WTC11 (cell line): ENCODE data around the gene MYOD1. TPM values are rescaled to one million over a fixed set of nuclear protein-coding genes. Genes with fewer than 3 reads are reported as not detected.

Source experiments
- ATAC-seq: fragments of 200-7000 bp; cut with Tn5 transposase; 2 replicates; pipeline ENCODE4 v1.10.0; 2021; ENCODE audit warnings: mild to moderate bottlenecking, moderate library complexity
- CTCF ChIA-PET: fragments of 300-600 bp; sonication (Branson Sonifier 250); formaldehyde crosslinking; loops from one replicate; lab custom pipeline; 2021; ENCODE audit warnings: antibody characterized with exemption; lab: Charles Lee
- POLR2A ChIA-PET: fragments of 350-600 bp; sonication (Branson Sonifier 250); formaldehyde crosslinking; loops from one replicate; lab custom pipeline; 2021; ENCODE audit warnings: antibody characterized with exemption; lab: Charles Lee
- DNase-seq: peaks from one replicate; pipeline ENCODE4 v3.0.0; 2021; ENCODE audit warnings: low spot score
- H3K27ac Mint-ChIP-seq: 2 replicates; pipeline ENCODE4 v1.8.0; 2021; ENCODE audit warnings: mixed read lengths
- H3K27me3 Mint-ChIP-seq: 2 replicates; pipeline ENCODE4 v1.8.0; 2021; ENCODE audit warnings: low read depth, mild to moderate bottlenecking, moderate library complexity, mixed read lengths
- H3K36me3 Mint-ChIP-seq: 2 replicates; pipeline ENCODE4 v1.8.0; 2021; ENCODE audit warnings: mixed read lengths
- H3K4me1 Mint-ChIP-seq: 2 replicates; pipeline ENCODE4 v1.8.0; 2022; ENCODE audit warnings: mixed read lengths
- H3K4me3 Mint-ChIP-seq: 2 replicates; pipeline ENCODE4 v1.8.0; 2021; ENCODE audit warnings: mild to moderate bottlenecking, moderate library complexity, mixed read lengths
- H3K9me3 Mint-ChIP-seq: 2 replicates; pipeline ENCODE4 v1.8.0; 2021; ENCODE audit warnings: mixed read lengths
- CREB1 ChIP-seq: sonication (generic); formaldehyde crosslinking; IDR thresholded peaks from 2 replicates; pipeline ENCODE4 v1.8.0; 2023; ENCODE audit warnings: mild to moderate bottlenecking, missing genetic modification reagents
- CTCF ChIP-seq: fragments of 200-600 bp; IDR thresholded peaks from 2 replicates; pipeline ENCODE4 v1.8.0; 2022; ENCODE audit warnings: antibody characterized with exemption
- E2F5 ChIP-seq: sonication (generic); formaldehyde crosslinking; IDR thresholded peaks from 2 replicates; pipeline ENCODE4 v1.8.1; 2022; ENCODE audit warnings: mild to moderate bottlenecking, moderate library complexity, missing genetic modification reagents
- FOXP4 ChIP-seq: sonication (generic); formaldehyde crosslinking; IDR thresholded peaks from 2 replicates; pipeline ENCODE4 v1.8.0; 2022; ENCODE audit warnings: mild to moderate bottlenecking, missing genetic modification reagents
- NFYB ChIP-seq: sonication (generic); formaldehyde crosslinking; conservative IDR thresholded peaks from 2 replicates; pipeline ENCODE4 v1.8.0; 2022; ENCODE audit warnings: low read depth, missing genetic modification reagents
- OVOL2 ChIP-seq: fragments of 250-450 bp; sonication (Bioruptor Pico); IDR thresholded peaks from 2 replicates; pipeline ENCODE4 v1.9.0; 2021; ENCODE audit warnings: mild to moderate bottlenecking, borderline replicate concordance
- PRDM15 ChIP-seq: sonication (generic); formaldehyde crosslinking; IDR thresholded peaks from 2 replicates; pipeline ENCODE4 v1.8.0; 2022; ENCODE audit warnings: missing genetic modification reagents
- ZNF263 ChIP-seq: sonication (generic); formaldehyde crosslinking; IDR thresholded peaks from 2 replicates; pipeline ENCODE4 v1.8.1; 2022; ENCODE audit warnings: low read depth, mild to moderate bottlenecking, moderate library complexity, missing genetic modification reagents
- total RNA-seq: library from RNA; stranded (reverse); gene quantifications from 3 replicates; pipeline ENCODE4 v1.2.3, GENCODE V29; 2021

MYOD1 gene
- total RNA-seq, 1 experiment from 2014 or later = not detected

- TF ChIP-seq CTCF (no peak), CREB1 (no peak)
Observed at GRCh38 chr11:17765356-17766072, 46.1 kb downstream of the MYOD1 start (continued).

- ChIA-PET POLR2A (no interaction called here), CTCF (interaction anchor here (0.7 to 4.7 kb wide), 56 partner anchors 8 to 438 kb away, joined by 3 to 72 read pairs (median 8); partner anchors contain the start of genes KCNC1, MYOD1 and SERGEF)
- peaks cover 8% of the 10 kb centered on the region; the same call in 1 of the 2 replicates for H3K4me1 Mint-ChIP-seq
- no peak overlapping the region for H3K27ac Mint-ChIP-seq
- no peak for DNase-seq
- H3K27me3 Mint-ChIP-seq = no peaks in the 10 kb centered on the region
- TF ChIP-seq NFYB (CRISPR knock-in tag) (no peak), OVOL2 (CRISPR knock-in tag) (no peak), E2F5 (CRISPR knock-in tag) (no peak), FOXP4 (CRISPR knock-in tag) (no peak), ZNF263 (CRISPR knock-in tag) (no peak)
- TF ChIP-seq, all 79 proteins: peak for 0
- no peaks in the 10 kb centered on the region for H3K9me3 Mint-ChIP-seq
- ATAC-seq = no peak
- H3K4me3 Mint-ChIP-seq = no peak overlapping the region
- no peaks in the 10 kb centered on the region for H3K36me3 Mint-ChIP-seq
Observed at GRCh38 chr11:17766073-17766359, 46.6 kb downstream of the MYOD1 start.

- TF ChIP-seq PRDM15 (CRISPR knock-in tag) (no peak), NFYB (CRISPR knock-in tag) (no peak), CTCF (peak; percentile 43; the same call in 1 of the 2 replicates), FOXP4 (CRISPR knock-in tag) (no peak)
- Mint-ChIP-seq H3K9me3 (no peaks in the 10 kb centered on the region), H3K4me3 (no peak overlapping the region), H3K4me1 (peaks cover 8% of the 10 kb centered on the region; the same call in 1 of the 2 replicates), H3K27me3 (no peaks in the 10 kb centered on the region), H3K27ac (no peak overlapping the region), H3K36me3 (no peaks in the 10 kb centered on the region)
- ChIA-PET CTCF (interaction anchor here (0.5 to 4.7 kb wide), 94 partner anchors 8 to 437 kb away, joined by 3 to 72 read pairs (median 5); partner anchors contain the start of genes KCNC1, MYOD1 and SERGEF), POLR2A (interaction anchor here (0.6 to 0.7 kb wide), 2 partner anchors 62 to 139 kb away, joined by 3 read pairs; no protein-coding TSS in a partner anchor)
- DNase-seq (peak; percentile 56), ATAC-seq (peak; percentile 82)
Observed at GRCh38 chr11:17766590-17766989, 47.2 kb downstream of the MYOD1 start.
